K562 (cell line): Measurements from ENCODE around the gene CRLF2. TPM values are rescaled to one million over a fixed set of nuclear protein-coding genes. Genes with fewer than 3 reads are reported as not detected.
"Not testable (repeated sequence)": the region's sequence is repeated elsewhere in the genome, so short reads cannot be mapped to it uniquely, and the experiment has no call there.

ENCODE experiments used
- ATAC-seq: fragments of 200-7000 bp; cut with Tn5 transposase; 3 replicates; pipeline ENCODE4 v1.9.1; 2020; ENCODE audit warnings: moderate library complexity
- BruUV-seq: library from RNA; stranded (reverse); fragments of 400-500 nt; replicated peaks from 2 replicates; lab custom pipeline; 2021; lab: Mats Ljungman, UMichigan
- CTCF ChIA-PET: fragments of 300-600 bp; formaldehyde crosslinking; extraction: SDS; loops from one replicate; lab custom pipeline; 2021; ENCODE audit warnings: low intra/inter-chr PET ratio; lab: Yijun Ruan, JAX
- POLR2A ChIA-PET: fragments of 300-600, 350-650 bp; sonication (Branson Sonifier 250); formaldehyde crosslinking; extraction: SDS; loops from one replicate; lab custom pipeline; 2021; ENCODE audit warnings: antibody characterized with exemption, inconsistent platforms; lab: Yijun Ruan, JAX
- DNase-seq, 4 experiments: peaks; one replicate each; pipeline versions ENCODE4 v3.0.0 to v3.0.0-alpha.2; 2011 to 2018; ENCODE audit warnings: low spot score in 3 of 4, mixed read lengths in 3 of 4; ENCODE audit errors: extremely low read depth in 1 of 4
- FAIRE-seq: peaks from 2 replicates; lab custom pipeline; 2011; peaks lifted over from hg19 to GRCh38; lab: Jason Lieb, UNC
- H2AFZ ChIP-seq: 2 replicates; pipeline ENCODE4 v1.6.0; 2011; ENCODE audit warnings: low read depth, low read length, control low read depth, inconsistent platforms
- H3K27ac ChIP-seq: fragments of 200-600 bp; 3 replicates; pipeline ENCODE4 v1.8.0; 2011; ENCODE audit warnings: low read depth, mild to moderate bottlenecking, control low read depth, inconsistent platforms, low read length, moderate library complexity, mixed read lengths; ENCODE audit errors: extremely low read depth
- H3K27me3 ChIP-seq, 2 experiments: fragments of 300-600 bp in 1 of 2; 2 replicates in 1 of 2; 3 replicates in 1 of 2; pipeline versions ENCODE4 v1.6.0 to v1.8.0; 2011; ENCODE audit warnings: inconsistent platforms in 2 of 2, low read length in 2 of 2, mild to moderate bottlenecking in 1 of 2, mixed read lengths in 1 of 2, moderate library complexity in 1 of 2; ENCODE audit not compliant: control insufficient read depth in 2 of 2, insufficient read depth in 2 of 2
- H3K36me3 ChIP-seq: fragments of 300-600 bp; 3 replicates; pipeline ENCODE4 v1.8.0; 2011; ENCODE audit warnings: mild to moderate bottlenecking, low read length, inconsistent platforms; ENCODE audit not compliant: control insufficient read depth, insufficient read depth
- H3K4me1 ChIP-seq, 2 experiments: fragments of 200-600 bp in 1 of 2; replicated peaks in 1 of 2; 2 replicates in 1 of 2; 3 replicates in 1 of 2; pipeline versions ENCODE4 v1.5.1 to v1.8.0; 2011; ENCODE audit warnings: inconsistent platforms in 2 of 2, low read length in 2 of 2, mild to moderate bottlenecking in 1 of 2, mixed read lengths in 1 of 2, moderate library complexity in 1 of 2; ENCODE audit not compliant: control insufficient read depth in 2 of 2, insufficient read depth in 2 of 2
- H3K4me2 ChIP-seq: 2 replicates; pipeline ENCODE4 v1.6.1; 2011; ENCODE audit warnings: low read length, control low read depth, inconsistent platforms, mixed read lengths; ENCODE audit not compliant: insufficient read depth
- H3K4me3 ChIP-seq: fragments of 200-600 bp; sonication (generic), shearing (Covaris generic); 2 replicates; pipeline ENCODE4 v1.5.1; 2016; ENCODE audit warnings: control low read depth, inconsistent platforms
- H3K79me2 ChIP-seq: fragments of 200-600 bp; 3 replicates; pipeline ENCODE4 v1.8.0; 2011; ENCODE audit warnings: low read length, inconsistent platforms; ENCODE audit not compliant: control insufficient read depth, insufficient read depth
- H3K9ac ChIP-seq, 2 experiments: 2 replicates each; pipeline versions ENCODE4 v1.6.0 to v1.6.1; 2011; ENCODE audit warnings: low read depth in 2 of 2, low read length in 2 of 2, control low read depth in 1 of 2, inconsistent platforms in 1 of 2, mild to moderate bottlenecking in 1 of 2, mixed read lengths in 1 of 2; ENCODE audit not compliant: insufficient read depth in 1 of 2
- H3K9me1 ChIP-seq: one replicate; pipeline ENCODE4 v1.6.0; 2011; ENCODE audit warnings: inconsistent platforms, mild to moderate bottlenecking, low read length, moderate library complexity; ENCODE audit not compliant: control insufficient read depth, insufficient read depth
- H3K9me3 ChIP-seq: replicated peaks from 2 replicates; pipeline ENCODE4 v1.5.1; 2011; ENCODE audit warnings: low read depth, low read length, inconsistent platforms; ENCODE audit not compliant: control insufficient read depth, insufficient read depth
- H4K20me1 ChIP-seq: replicated peaks from 2 replicates; pipeline ENCODE4 v1.6.1; 2011; ENCODE audit warnings: low read length, inconsistent platforms, mixed read lengths; ENCODE audit not compliant: control insufficient read depth, insufficient read depth
- DDX20 ChIP-seq: fragments of 450-650 bp; IDR thresholded peaks from 2 replicates; pipeline ENCODE4 v1.6.1; 2016; ENCODE audit warnings: missing genetic modification characterization, low read depth, mild to moderate bottlenecking, missing compliant biosample characterization, moderate library complexity
- HDAC1 ChIP-seq, 2 experiments: fragments of 450-650 bp; IDR thresholded peaks; 2 replicates each; pipeline ENCODE4 v1.6.1; 2016 to 2017; ENCODE audit warnings: inconsistent platforms in 1 of 2, mild to moderate bottlenecking in 1 of 2, moderate library complexity in 1 of 2
- HNRNPLL ChIP-seq: fragments of 200-400 bp; formaldehyde crosslinking; IDR thresholded peaks from 2 replicates; pipeline ENCODE4 v1.6.1; 2017; ENCODE audit warnings: low read length, low read depth, mild to moderate bottlenecking; ENCODE audit not compliant: poor library complexity, severe bottlenecking
- KLF6 ChIP-seq: fragments of 250-450 bp; sonication (Bioruptor Pico); IDR thresholded peaks from 2 replicates; pipeline ENCODE4 v1.4.0; 2020; ENCODE audit warnings: mild to moderate bottlenecking, moderate library complexity, borderline replicate concordance
- NFIX ChIP-seq: fragments of 250-450 bp; sonication (Bioruptor Pico); IDR thresholded peaks from 2 replicates; pipeline ENCODE4 v1.4.0; 2020; ENCODE audit warnings: low read depth, mild to moderate bottlenecking, moderate library complexity
- NR2C2 ChIP-seq, 2 experiments: fragments of 200-800 bp in 1 of 2; sonication (Bioruptor generic) in 1 of 2; sonication (generic) in 1 of 2; formaldehyde crosslinking in 1 of 2; IDR thresholded peaks; 2 replicates each; pipeline versions ENCODE4 v1.6.1 to v1.8.0; 2016 to 2022; ENCODE audit warnings: mild to moderate bottlenecking in 1 of 2, missing compliant biosample characterization in 1 of 2, missing genetic modification characterization in 1 of 2, missing genetic modification reagents in 1 of 2
- ZNF589 ChIP-seq: fragments of 200-800 bp; sonication (Bioruptor generic); IDR thresholded peaks from 2 replicates; pipeline ENCODE4 v1.6.1; 2016; ENCODE audit warnings: low read depth, missing genetic modification characterization, missing compliant biosample characterization
- WGBS: fragments of 100-300 bp; shearing (Covaris generic); methylation state at CpG from one replicate; pipeline ENCODE4 v1.1.6; 2016; ENCODE audit warnings: low coverage, mixed read lengths; ENCODE audit not compliant: insufficient coverage; ENCODE audit errors: missing lambda C conversion rate; 5-methylcytosine and 5-hydroxymethylcytosine counted together
- in situ Hi-C: fragments of 300-500 bp; cut with MboI; formaldehyde crosslinking; loops from 4 replicates; pipeline ENCODE4 v1.15.0; 2018; ENCODE audit warnings: inconsistent platforms, mixed read lengths
- intact Hi-C: fragments of 100-400 bp; cut with micrococcal nuclease; formaldehyde crosslinking; loops from 2 replicates; pipeline ENCODE4 v1.14.2; 2022
- polyA plus RNA-seq, 8 experiments: library from polyadenylated mRNA; depleted of rRNA in 4 of 8; stranded (reverse) in 5 of 8; unstranded in 3 of 8; fragments of >200 nt; fragmentation: Nextera tagmentation in 2 of 8; fragmentation: Illumina TruSeq in 1 of 8; extraction: Ambion mirVana in 2 of 8; extraction: Trizol in 1 of 8; gene quantifications; 2 replicates each; pipeline versions ENCODE4 v1.2.1 to v1.2.3, GENCODE V29; 2011 to 2014; ENCODE audit warnings: inconsistent platforms in 1 of 8, missing spikeins in 1 of 8
- total RNA-seq, 7 experiments: library from RNA; depleted of rRNA in 6 of 7; stranded (reverse); fragments of >200 nt in 6 of 7; fragmentation: Illumina TruSeq in 2 of 7; extraction: Trizol in 2 of 7; gene quantifications; 2 replicates each; pipeline versions ENCODE4 v1.2.1 to v1.2.3, GENCODE V29; 2011 to 2021; ENCODE audit warnings: low replicate concordance in 1 of 7
- TF ChIP-seq, protein P1 (sequence below): sonication (generic); formaldehyde crosslinking; IDR thresholded peaks from 2 replicates; pipeline ENCODE4 v1.8.0; 2022; ENCODE audit warnings: mild to moderate bottlenecking, low read depth, missing genetic modification reagents

Gene CRLF2
- total and polyA plus RNA-seq, 9 of the 15 experiments (the other 6 are each of a cell fraction or from before 2014, with no cell fraction given) = not detected

GRCh38 chrX:1172496-1172895, 40.0 kb downstream of the CRLF2 start:
- 10% methylated on average over 8 of the region's 13 CpGs for WGBS
- BruUV-seq = no TSS peak
- FAIRE-seq (no peak), DNase-seq (no peak), ATAC-seq (no peak)
- H2AFZ ChIP-seq = no peak overlapping the region
- no peaks in the 10 kb centered on the region for H3K4me1 ChIP-seq
- H3K9ac ChIP-seq = no peak overlapping the region
- no peaks in the 10 kb centered on the region for H4K20me1 ChIP-seq
- ChIA-PET POLR2A (no interaction called here), CTCF (no interaction called here)
- H3K27me3 ChIP-seq = no peaks in the 10 kb centered on the region
- in situ Hi-C loops = no loop called here
- TF ChIP-seq HNRNPLL (no peak), ZNF589 (CRISPR knock-in tag) (no peak), NFIX (CRISPR knock-in tag) (no peak), HDAC1 (IDR thresholded peaks at IDR 0.05) (no peak), NR2C2 (CRISPR knock-in tag; IDR thresholded peaks at IDR 0.05) (no peak), NR2C2 (tag; IDR thresholded peaks at IDR 0.05) (no peak), KLF6 (no peak), DDX20 (no peak)
- TF ChIP-seq, protein P1, sequence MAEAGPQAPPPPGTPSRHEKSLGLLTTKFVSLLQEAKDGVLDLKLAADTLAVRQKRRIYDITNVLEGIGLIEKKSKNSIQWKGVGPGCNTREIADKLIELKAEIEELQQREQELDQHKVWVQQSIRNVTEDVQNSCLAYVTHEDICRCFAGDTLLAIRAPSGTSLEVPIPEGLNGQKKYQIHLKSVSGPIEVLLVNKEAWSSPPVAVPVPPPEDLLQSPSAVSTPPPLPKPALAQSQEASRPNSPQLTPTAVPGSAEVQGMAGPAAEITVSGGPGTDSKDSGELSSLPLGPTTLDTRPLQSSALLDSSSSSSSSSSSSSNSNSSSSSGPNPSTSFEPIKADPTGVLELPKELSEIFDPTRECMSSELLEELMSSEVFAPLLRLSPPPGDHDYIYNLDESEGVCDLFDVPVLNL = no peak
- H3K9me3 ChIP-seq = no peaks in the 10 kb centered on the region
- H3K79me2 ChIP-seq = no peaks in the 10 kb centered on the region
- no peak overlapping the region for H3K27ac ChIP-seq
- intact Hi-C loops = no loop called here
- H3K9me1 ChIP-seq = no peaks in the 10 kb centered on the region
- H3K36me3 ChIP-seq = no peaks in the 10 kb centered on the region
- no peak overlapping the region for H3K4me2 ChIP-seq
- no peak overlapping the region for H3K4me3 ChIP-seq

DNA sequence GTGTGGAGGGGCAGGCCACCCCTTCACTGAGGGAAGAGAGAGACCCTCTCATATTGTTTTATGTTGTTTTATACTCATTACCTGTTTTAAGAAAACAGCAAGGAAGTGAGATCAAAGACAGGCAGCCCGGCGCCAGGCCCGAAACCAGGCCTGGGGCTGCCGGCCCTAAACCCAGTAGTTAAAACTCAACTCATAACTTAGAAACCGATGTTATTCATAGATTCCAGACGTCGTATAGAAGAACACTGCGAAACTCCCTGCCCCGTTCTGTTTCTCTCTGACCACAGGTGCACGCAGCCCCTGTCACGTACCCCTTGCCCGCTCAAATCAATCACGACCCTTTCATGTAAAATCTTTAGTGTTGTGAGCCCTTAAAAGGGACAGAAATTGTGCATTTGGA, 40.5 kb downstream of the CRLF2 start:
- not testable (repeated sequence) for FAIRE-seq, H3K27me3 ChIP-seq

More for the DNA sequence above, 40.5 kb downstream of the CRLF2 start:
- in situ Hi-C loops, H3K36me3 ChIP-seq, BruUV-seq, H3K4me2 ChIP-seq, H3K9ac ChIP-seq, H3K9me1 ChIP-seq, H3K4me1 ChIP-seq, H3K9me3 ChIP-seq, intact Hi-C loops, H4K20me1 ChIP-seq, DNase-seq, CTCF ChIA-PET, H3K4me3 ChIP-seq, H3K79me2 ChIP-seq, ATAC-seq, H3K27ac ChIP-seq, H2AFZ ChIP-seq, POLR2A ChIA-PET: not testable (repeated sequence)
- under 1% methylated on average over 11 of the region's 13 CpGs for WGBS
